GM23338 (cell line): ENCODE data around the gene CCDC40. TPM values are rescaled to one million over a fixed set of nuclear protein-coding genes. Genes with fewer than 3 reads are reported as not detected.

Source experiments
- ATAC-seq: fragments of 200-7000 bp; cut with Tn5 transposase; 3 replicates; pipeline ENCODE4 v1.9.1; 2020
- DNase-seq: peaks from one replicate; pipeline ENCODE4 v3.0.0-alpha.2; 2015; ENCODE audit warnings: low spot score
- H2AFZ ChIP-seq: fragments of 200-600 bp; sonication (generic); 2 replicates; pipeline ENCODE4 v1.8.0; 2016; ENCODE audit warnings: antibody characterized with exemption, mild to moderate bottlenecking, moderate library complexity
- H3F3A ChIP-seq: fragments of 200-600 bp; sonication (generic); replicated peaks from 2 replicates; pipeline ENCODE4 v1.8.0; 2017; ENCODE audit warnings: antibody characterized with exemption, mixed run types, low read depth
- H3K27ac ChIP-seq: fragments of 200-600 bp; sonication (generic); 2 replicates; pipeline ENCODE4 v1.6.1; 2016; ENCODE audit warnings: low read depth
- H3K27me3 ChIP-seq: fragments of 200-600 bp; sonication (generic); 2 replicates; pipeline ENCODE4 v1.8.0; 2016; ENCODE audit warnings: mild to moderate bottlenecking, mixed run types, moderate library complexity; ENCODE audit not compliant: insufficient read depth
- H3K36me3 ChIP-seq: fragments of 200-600 bp; sonication (generic); 2 replicates; pipeline ENCODE4 v1.8.0; 2016; ENCODE audit warnings: mild to moderate bottlenecking; ENCODE audit not compliant: insufficient read depth
- H3K4me1 ChIP-seq: fragments of 200-600 bp; sonication (generic); 2 replicates; pipeline ENCODE4 v1.8.0; 2016; ENCODE audit warnings: mild to moderate bottlenecking, moderate library complexity; ENCODE audit not compliant: insufficient read depth
- H3K4me2 ChIP-seq: fragments of 200-600 bp; sonication (generic); 2 replicates; pipeline ENCODE4 v1.7.1; 2017; ENCODE audit warnings: mixed run types
- H3K4me3 ChIP-seq: fragments of 200-600 bp; sonication (generic); 2 replicates; pipeline ENCODE4 v1.6.1; 2016; ENCODE audit warnings: mixed run types
- H3K79me2 ChIP-seq: fragments of 200-600 bp; sonication (generic); replicated peaks from 2 replicates; pipeline ENCODE4 v1.8.0; 2017; ENCODE audit warnings: mild to moderate bottlenecking; ENCODE audit not compliant: insufficient read depth
- H3K9me2 ChIP-seq: fragments of 200-600 bp; sonication (generic); 2 replicates; pipeline ENCODE4 v1.8.0; 2017; ENCODE audit not compliant: insufficient read depth
- H4K20me1 ChIP-seq: fragments of 200-600 bp; sonication (generic); replicated peaks from 2 replicates; pipeline ENCODE4 v1.8.0; 2017; ENCODE audit warnings: mild to moderate bottlenecking; ENCODE audit not compliant: insufficient read depth
- H3K27ac Mint-ChIP-seq: 2 replicates; pipeline ENCODE4 v1.8.0; 2020; ENCODE audit warnings: inconsistent platforms, mild to moderate bottlenecking, moderate library complexity, mixed read lengths
- H3K27me3 Mint-ChIP-seq: 3 replicates; pipeline ENCODE4 v1.8.0; 2022; ENCODE audit warnings: low read depth, mild to moderate bottlenecking, moderate library complexity, mixed read lengths, inconsistent platforms; ENCODE audit not compliant: insufficient read depth, poor library complexity
- H3K36me3 Mint-ChIP-seq: 3 replicates; pipeline ENCODE4 v1.8.0; 2021; ENCODE audit warnings: low read depth, mild to moderate bottlenecking, inconsistent platforms, moderate library complexity, mixed read lengths
- H3K4me1 Mint-ChIP-seq: 3 replicates; pipeline ENCODE4 v1.8.0; 2020; ENCODE audit warnings: mild to moderate bottlenecking, inconsistent platforms, mixed read lengths
- H3K4me3 Mint-ChIP-seq: 3 replicates; pipeline ENCODE4 v1.8.0; 2021; ENCODE audit warnings: moderate library complexity, mild to moderate bottlenecking, inconsistent platforms, mixed read lengths
- H3K9me3 Mint-ChIP-seq: 3 replicates; pipeline ENCODE4 v1.8.0; 2020; ENCODE audit warnings: moderate library complexity, mild to moderate bottlenecking, inconsistent platforms, mixed read lengths
- CREB1 ChIP-seq: fragments of 250-450 bp; sonication (Bioruptor Pico); IDR thresholded peaks from 2 replicates; pipeline ENCODE4 v1.5.0; 2020; ENCODE audit warnings: low read depth, mild to moderate bottlenecking, moderate library complexity
- EZH2 ChIP-seq: fragments of 200-600 bp; sonication (generic); IDR thresholded peaks from one replicate; pipeline ENCODE4 v1.8.0; 2017; ENCODE audit warnings: antibody characterized with exemption, mild to moderate bottlenecking, low read depth; ENCODE audit not compliant: unreplicated experiment
- EZH2phosphoT487 ChIP-seq: fragments of 200-600 bp; sonication (generic); IDR thresholded peaks from one replicate; pipeline ENCODE4 v1.8.1; 2018; ENCODE audit warnings: antibody characterized with exemption; ENCODE audit not compliant: unreplicated experiment
- JUNB ChIP-seq: IDR thresholded peaks from one replicate; pipeline ENCODE4 v1.6.1; 2016; ENCODE audit warnings: antibody characterized with exemption; ENCODE audit not compliant: unreplicated experiment
- NANOG ChIP-seq: IDR thresholded peaks from 2 replicates; pipeline ENCODE4 v1.6.1; 2016; ENCODE audit warnings: antibody characterized with exemption, borderline replicate concordance
- REST ChIP-seq: IDR thresholded peaks from one replicate; pipeline ENCODE4 v1.6.1; 2018; ENCODE audit warnings: antibody characterized with exemption; ENCODE audit not compliant: unreplicated experiment
- STAT1 ChIP-seq: IDR thresholded peaks from one replicate; pipeline ENCODE4 v1.6.1; 2016; ENCODE audit warnings: antibody characterized with exemption; ENCODE audit not compliant: unreplicated experiment
- ZNF331 ChIP-seq: fragments of 250-450 bp; sonication (Bioruptor Pico); IDR thresholded peaks from 2 replicates; pipeline ENCODE4 v1.5.0; 2020; ENCODE audit warnings: low read depth, mild to moderate bottlenecking, moderate library complexity
- polyA plus RNA-seq: library from polyadenylated mRNA; unstranded; fragments of >200 nt; fragmentation: Nextera tagmentation; extraction: Ambion mirVana; gene quantifications from 2 replicates; pipeline ENCODE4 v1.2.1, GENCODE V29; 2016
- total RNA-seq: library from RNA; depleted of rRNA; stranded (reverse); fragments of >200 nt; shearing (Covaris generic); gene quantifications from 2 replicates; pipeline ENCODE4 v1.2.3, GENCODE V29; 2014
- TF ChIP-seq, protein P1 (sequence below), 2 experiments: fragments of 200-600 bp in 1 of 2; sonication (generic) in 1 of 2; conservative IDR thresholded peaks; 2 replicates each; pipeline versions ENCODE4 v1.5.1 to v1.6.1; 2016 to 2017; ENCODE audit warnings: antibody characterized with exemption in 2 of 2, low read depth in 2 of 2, mild to moderate bottlenecking in 2 of 2, moderate library complexity in 1 of 2
- TF ChIP-seq, protein P2 (sequence below): fragments of 250-450 bp; sonication (Bioruptor Pico); IDR thresholded peaks from 2 replicates; pipeline ENCODE4 v1.5.0; 2020; ENCODE audit warnings: mild to moderate bottlenecking, moderate library complexity

CCDC40 gene
- total and polyA plus RNA-seq, 2 experiments from 2014 or later: 7.6 to 8.1 TPM

DNA sequence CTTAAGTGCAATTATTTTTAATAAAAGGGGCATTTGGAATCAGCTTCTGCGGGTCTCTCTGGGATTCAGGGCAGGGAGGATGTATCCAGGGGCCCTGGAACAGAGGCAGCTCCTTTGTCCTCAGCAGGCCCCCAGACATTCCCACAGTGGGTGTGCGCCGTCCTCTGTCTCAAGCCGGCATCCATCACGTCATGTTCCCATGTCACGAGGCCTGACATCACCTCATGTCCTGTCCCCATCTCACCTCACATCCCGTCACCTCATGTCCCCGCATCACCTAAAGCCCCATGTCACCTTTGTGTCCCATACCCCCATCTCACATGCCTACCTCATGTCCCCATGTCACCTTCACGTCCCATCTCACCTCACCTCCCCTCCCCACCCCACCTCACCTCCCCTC lies 83.4 kb downstream of the CCDC40 start (continued):
- TF ChIP-seq, protein P1, sequence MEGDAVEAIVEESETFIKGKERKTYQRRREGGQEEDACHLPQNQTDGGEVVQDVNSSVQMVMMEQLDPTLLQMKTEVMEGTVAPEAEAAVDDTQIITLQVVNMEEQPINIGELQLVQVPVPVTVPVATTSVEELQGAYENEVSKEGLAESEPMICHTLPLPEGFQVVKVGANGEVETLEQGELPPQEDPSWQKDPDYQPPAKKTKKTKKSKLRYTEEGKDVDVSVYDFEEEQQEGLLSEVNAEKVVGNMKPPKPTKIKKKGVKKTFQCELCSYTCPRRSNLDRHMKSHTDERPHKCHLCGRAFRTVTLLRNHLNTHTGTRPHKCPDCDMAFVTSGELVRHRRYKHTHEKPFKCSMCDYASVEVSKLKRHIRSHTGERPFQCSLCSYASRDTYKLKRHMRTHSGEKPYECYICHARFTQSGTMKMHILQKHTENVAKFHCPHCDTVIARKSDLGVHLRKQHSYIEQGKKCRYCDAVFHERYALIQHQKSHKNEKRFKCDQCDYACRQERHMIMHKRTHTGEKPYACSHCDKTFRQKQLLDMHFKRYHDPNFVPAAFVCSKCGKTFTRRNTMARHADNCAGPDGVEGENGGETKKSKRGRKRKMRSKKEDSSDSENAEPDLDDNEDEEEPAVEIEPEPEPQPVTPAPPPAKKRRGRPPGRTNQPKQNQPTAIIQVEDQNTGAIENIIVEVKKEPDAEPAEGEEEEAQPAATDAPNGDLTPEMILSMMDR (conservative IDR thresholded peaks at IDR 0.05; ENCODE audit: low read depth in 2 of 2): no peak
- TF ChIP-seq JUNB (no peak), NANOG (no peak), REST (no peak), STAT1 (no peak)

DNA sequence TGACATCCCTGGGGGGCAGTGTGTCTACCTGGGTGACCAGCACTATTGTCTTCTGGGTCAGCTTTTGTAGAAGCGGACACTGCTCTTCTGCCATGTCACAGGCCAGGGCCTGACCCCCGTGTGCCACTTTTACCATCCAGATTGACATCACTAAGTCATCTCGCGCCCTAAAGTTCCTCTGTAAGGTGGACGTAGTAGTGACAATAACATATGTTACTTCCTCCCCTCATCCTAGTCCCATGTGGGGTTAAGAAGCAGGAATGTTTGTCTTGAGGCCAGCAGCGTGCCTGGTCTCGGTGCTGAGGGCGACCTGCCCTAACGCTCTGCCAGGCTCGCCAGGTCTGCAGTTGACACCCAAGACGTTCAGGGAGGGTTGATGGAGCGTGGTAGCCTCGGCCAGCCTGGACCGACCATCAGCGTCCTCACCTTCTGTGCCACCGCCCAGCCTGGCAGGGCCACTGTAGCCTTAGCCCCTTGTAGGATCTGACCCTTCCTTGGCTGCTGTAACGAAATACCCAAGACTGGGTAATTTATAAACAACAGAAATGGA lies 85.7 kb downstream of the CCDC40 start:
- ATAC-seq (no peak), DNase-seq (no peak)
- Histone ChIP-seq H3K4me3 (no peak overlapping the region), H3K4me1 (peaks cover 10% of the 10 kb centered on the region), H3K79me2 (no peaks in the 10 kb centered on the region), H2AFZ (no peak overlapping the region), H3K9me2 (no peaks in the 10 kb centered on the region), H3K36me3 (no peaks in the 10 kb centered on the region), H3K4me2 (no peak overlapping the region), H3F3A (peaks cover 10% of the 10 kb centered on the region; the same call in 1 of the 2 replicates), H3K27ac (no peak overlapping the region), H4K20me1 (no peaks in the 10 kb centered on the region), H3K27me3 (no peaks in the 10 kb centered on the region)
- no peaks in the 10 kb centered on the region for H3K36me3 Mint-ChIP-seq
- H3K27me3 Mint-ChIP-seq: peaks cover 12% of the 10 kb centered on the region
- H3K27ac Mint-ChIP-seq: no peak overlapping the region
- H3K4me1 Mint-ChIP-seq: peaks cover 12% of the 10 kb centered on the region
- no peak overlapping the region for H3K4me3 Mint-ChIP-seq
- H3K9me3 Mint-ChIP-seq: no peaks in the 10 kb centered on the region
- TF ChIP-seq, protein P2, sequence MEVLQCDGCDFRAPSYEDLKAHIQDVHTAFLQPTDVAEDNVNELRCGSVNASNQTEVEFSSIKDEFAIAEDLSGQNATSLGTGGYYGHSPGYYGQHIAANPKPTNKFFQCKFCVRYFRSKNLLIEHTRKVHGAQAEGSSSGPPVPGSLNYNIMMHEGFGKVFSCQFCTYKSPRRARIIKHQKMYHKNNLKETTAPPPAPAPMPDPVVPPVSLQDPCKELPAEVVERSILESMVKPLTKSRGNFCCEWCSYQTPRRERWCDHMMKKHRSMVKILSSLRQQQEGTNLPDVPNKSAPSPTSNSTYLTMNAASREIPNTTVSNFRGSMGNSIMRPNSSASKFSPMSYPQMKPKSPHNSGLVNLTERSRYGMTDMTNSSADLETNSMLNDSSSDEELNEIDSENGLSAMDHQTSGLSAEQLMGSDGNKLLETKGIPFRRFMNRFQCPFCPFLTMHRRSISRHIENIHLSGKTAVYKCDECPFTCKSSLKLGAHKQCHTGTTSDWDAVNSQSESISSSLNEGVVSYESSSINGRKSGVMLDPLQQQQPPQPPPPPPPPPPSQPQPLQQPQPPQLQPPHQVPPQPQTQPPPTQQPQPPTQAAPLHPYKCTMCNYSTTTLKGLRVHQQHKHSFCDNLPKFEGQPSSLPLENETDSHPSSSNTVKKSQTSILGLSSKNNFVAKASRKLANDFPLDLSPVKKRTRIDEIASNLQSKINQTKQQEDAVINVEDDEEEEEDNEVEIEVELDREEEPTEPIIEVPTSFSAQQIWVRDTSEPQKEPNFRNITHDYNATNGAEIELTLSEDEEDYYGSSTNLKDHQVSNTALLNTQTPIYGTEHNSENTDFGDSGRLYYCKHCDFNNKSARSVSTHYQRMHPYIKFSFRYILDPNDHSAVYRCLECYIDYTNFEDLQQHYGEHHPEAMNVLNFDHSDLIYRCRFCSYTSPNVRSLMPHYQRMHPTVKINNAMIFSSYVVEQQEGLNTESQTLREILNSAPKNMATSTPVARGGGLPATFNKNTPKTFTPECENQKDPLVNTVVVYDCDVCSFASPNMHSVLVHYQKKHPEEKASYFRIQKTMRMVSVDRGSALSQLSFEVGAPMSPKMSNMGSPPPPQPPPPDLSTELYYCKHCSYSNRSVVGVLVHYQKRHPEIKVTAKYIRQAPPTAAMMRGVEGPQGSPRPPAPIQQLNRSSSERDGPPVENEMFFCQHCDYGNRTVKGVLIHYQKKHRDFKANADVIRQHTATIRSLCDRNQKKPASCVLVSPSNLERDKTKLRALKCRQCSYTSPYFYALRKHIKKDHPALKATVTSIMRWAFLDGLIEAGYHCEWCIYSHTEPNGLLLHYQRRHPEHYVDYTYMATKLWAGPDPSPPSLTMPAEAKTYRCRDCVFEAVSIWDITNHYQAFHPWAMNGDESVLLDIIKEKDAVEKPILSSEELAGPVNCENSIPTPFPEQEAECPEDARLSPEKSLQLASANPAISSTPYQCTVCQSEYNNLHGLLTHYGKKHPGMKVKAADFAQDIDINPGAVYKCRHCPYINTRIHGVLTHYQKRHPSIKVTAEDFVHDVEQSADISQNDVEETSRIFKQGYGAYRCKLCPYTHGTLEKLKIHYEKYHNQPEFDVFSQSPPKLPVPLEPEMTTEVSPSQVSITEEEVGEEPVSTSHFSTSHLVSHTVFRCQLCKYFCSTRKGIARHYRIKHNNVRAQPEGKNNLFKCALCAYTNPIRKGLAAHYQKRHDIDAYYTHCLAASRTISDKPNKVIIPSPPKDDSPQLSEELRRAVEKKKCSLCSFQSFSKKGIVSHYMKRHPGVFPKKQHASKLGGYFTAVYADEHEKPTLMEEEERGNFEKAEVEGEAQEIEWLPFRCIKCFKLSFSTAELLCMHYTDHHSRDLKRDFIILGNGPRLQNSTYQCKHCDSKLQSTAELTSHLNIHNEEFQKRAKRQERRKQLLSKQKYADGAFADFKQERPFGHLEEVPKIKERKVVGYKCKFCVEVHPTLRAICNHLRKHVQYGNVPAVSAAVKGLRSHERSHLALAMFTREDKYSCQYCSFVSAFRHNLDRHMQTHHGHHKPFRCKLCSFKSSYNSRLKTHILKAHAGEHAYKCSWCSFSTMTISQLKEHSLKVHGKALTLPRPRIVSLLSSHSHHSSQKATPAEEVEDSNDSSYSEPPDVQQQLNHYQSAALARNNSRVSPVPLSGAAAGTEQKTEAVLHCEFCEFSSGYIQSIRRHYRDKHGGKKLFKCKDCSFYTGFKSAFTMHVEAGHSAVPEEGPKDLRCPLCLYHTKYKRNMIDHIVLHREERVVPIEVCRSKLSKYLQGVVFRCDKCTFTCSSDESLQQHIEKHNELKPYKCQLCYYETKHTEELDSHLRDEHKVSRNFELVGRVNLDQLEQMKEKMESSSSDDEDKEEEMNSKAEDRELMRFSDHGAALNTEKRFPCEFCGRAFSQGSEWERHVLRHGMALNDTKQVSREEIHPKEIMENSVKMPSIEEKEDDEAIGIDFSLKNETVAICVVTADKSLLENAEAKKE (CRISPR knock-in tag): no peak
- no peak for TF ChIP-seq STAT1
- no peak for TF ChIP-seq CREB1 (CRISPR knock-in tag)
- TF ChIP-seq EZH2phosphoT487: no peak
- no peak for TF ChIP-seq REST
- TF ChIP-seq EZH2: no peak
- TF ChIP-seq NANOG: no peak
- no peak for TF ChIP-seq ZNF331 (CRISPR knock-in tag)
